KMS-11 (cell line): ENCODE data around the gene BIRC7.

Experiments
- H2AFZ ChIP-seq: fragments of 200-600 bp; sonication (generic); 2 replicates; pipeline ENCODE4 v1.6.1; 2016; ENCODE audit warnings: antibody characterized with exemption, mixed run types, low read depth
- H3K27ac ChIP-seq: fragments of 200-600 bp; sonication (generic); 2 replicates; pipeline ENCODE4 v1.6.1; 2016; ENCODE audit warnings: mild to moderate bottlenecking, mixed run types
- H3K27me3 ChIP-seq: fragments of 200-600 bp; sonication (generic); 2 replicates; pipeline ENCODE4 v1.6.1; 2017; ENCODE audit warnings: mild to moderate bottlenecking, low read depth, mixed run types, moderate library complexity; ENCODE audit not compliant: insufficient read depth
- H3K36me3 ChIP-seq: fragments of 200-600 bp; sonication (generic); 2 replicates; pipeline ENCODE4 v1.6.1; 2017; ENCODE audit warnings: mild to moderate bottlenecking, mixed run types; ENCODE audit not compliant: insufficient read depth
- H3K4me1 ChIP-seq: fragments of 200-600 bp; sonication (generic); 2 replicates; pipeline ENCODE4 v1.6.1; 2016; ENCODE audit warnings: mild to moderate bottlenecking, low read depth, mixed run types; ENCODE audit not compliant: poor library complexity, severe bottlenecking
- H3K4me2 ChIP-seq: fragments of 200-600 bp; sonication (generic); 2 replicates; pipeline ENCODE4 v1.7.0; 2016; ENCODE audit warnings: mild to moderate bottlenecking, mixed run types
- H3K4me3 ChIP-seq: fragments of 200-600 bp; sonication (generic); IDR thresholded peaks from 2 replicates; pipeline ENCODE4 v1.6.1; 2017; ENCODE audit warnings: low read depth, low read length, mixed read lengths; ENCODE audit not compliant: insufficient read depth
- H3K79me2 ChIP-seq: fragments of 200-600 bp; sonication (generic); 2 replicates; pipeline ENCODE4 v1.6.1; 2016; ENCODE audit warnings: low read depth, mixed run types; ENCODE audit not compliant: insufficient read depth
- H3K9ac ChIP-seq: fragments of 200-600 bp; sonication (generic); 2 replicates; pipeline ENCODE4 v1.6.1; 2016; ENCODE audit warnings: mild to moderate bottlenecking, mixed run types
- H4K20me1 ChIP-seq: fragments of 200-600 bp; sonication (generic); 2 replicates; pipeline ENCODE4 v1.6.1; 2016; ENCODE audit warnings: mild to moderate bottlenecking, mixed run types; ENCODE audit not compliant: insufficient read depth
- CTCF ChIP-seq: fragments of 200-600 bp; sonication (generic); conservative IDR thresholded peaks from 2 replicates; pipeline ENCODE4 v1.6.1; 2017; ENCODE audit warnings: low read depth, mild to moderate bottlenecking, antibody characterized with exemption, low read length, moderate library complexity, mixed read lengths

BIRC7 gene

GRCh38 chr20:63236116-63236837, 572 bp downstream of the BIRC7 start:
- H3K4me2 ChIP-seq, result no peak overlapping the region

GRCh38 chr20:63238031-63238430, 2.3 kb downstream of the BIRC7 start:
- Histone ChIP-seq H3K4me1 (no peaks in the 10 kb centered on the region), H4K20me1 (no peaks in the 10 kb centered on the region), H3K4me3 (no peak overlapping the region), H3K9ac (no peak overlapping the region), H3K27ac (no peak overlapping the region), H3K27me3 (peaks cover 93% of the 10 kb centered on the region), H3K36me3 (no peaks in the 10 kb centered on the region), H3K4me2 (no peak overlapping the region), H2AFZ (no peak overlapping the region), H3K79me2 (no peaks in the 10 kb centered on the region)
- TF ChIP-seq CTCF, result no peak

More at GRCh38 chr20:63236116-63236837, 572 bp downstream of the BIRC7 start:
- no peaks in the 10 kb centered on the region for H3K36me3 ChIP-seq
- H3K27ac ChIP-seq, result no peak overlapping the region
- no peak overlapping the region for H3K4me3 ChIP-seq
- H2AFZ ChIP-seq, result no peak overlapping the region
- H4K20me1 ChIP-seq, result no peaks in the 10 kb centered on the region
- TF ChIP-seq CTCF, result no peak
- H3K4me1 ChIP-seq, result no peaks in the 10 kb centered on the region
- H3K9ac ChIP-seq, result no peak overlapping the region
- no peaks in the 10 kb centered on the region for H3K79me2 ChIP-seq
- H3K27me3 ChIP-seq, result peaks cover 93% of the 10 kb centered on the region

- Histone ChIP-seq H2AFZ (no peak overlapping the region), H3K4me2 (no peak overlapping the region), H3K36me3 (no peaks in the 10 kb centered on the region), H3K27me3 (peaks cover 93% of the 10 kb centered on the region), H3K9ac (no peak overlapping the region), H3K79me2 (no peaks in the 10 kb centered on the region), H4K20me1 (no peaks in the 10 kb centered on the region), H3K4me1 (no peaks in the 10 kb centered on the region), H3K27ac (no peak overlapping the region), H3K4me3 (no peak overlapping the region)
- no peak for TF ChIP-seq CTCF
These were observed 2.9 kb downstream of the BIRC7 start for GRCh38 chr20:63238514-63239125.

- no peak overlapping the region for H3K4me3 ChIP-seq
- no peaks in the 10 kb centered on the region for H3K36me3 ChIP-seq
- no peaks in the 10 kb centered on the region for H3K4me1 ChIP-seq
- no peaks in the 10 kb centered on the region for H3K79me2 ChIP-seq
- peaks cover 96% of the 10 kb centered on the region for H3K27me3 ChIP-seq
- TF ChIP-seq CTCF, result no peak
- H4K20me1 ChIP-seq, result no peaks in the 10 kb centered on the region
- H3K9ac ChIP-seq, result no peak overlapping the region
- no peak overlapping the region for H2AFZ ChIP-seq
- no peak overlapping the region for H3K4me2 ChIP-seq
- no peak overlapping the region for H3K27ac ChIP-seq
These were observed 3.7 kb downstream of the BIRC7 start for GRCh38 chr20:63239431-63239830.
